Measurements from ENCODE around the gene TRIM72. TPM values are rescaled to one million over a fixed set of nuclear protein-coding genes. Genes with fewer than 3 reads are reported as not detected.

The TRIM72 gene
- total RNA-seq, 1 experiment from 2014 or later: 1.2 TPM

DNA sequence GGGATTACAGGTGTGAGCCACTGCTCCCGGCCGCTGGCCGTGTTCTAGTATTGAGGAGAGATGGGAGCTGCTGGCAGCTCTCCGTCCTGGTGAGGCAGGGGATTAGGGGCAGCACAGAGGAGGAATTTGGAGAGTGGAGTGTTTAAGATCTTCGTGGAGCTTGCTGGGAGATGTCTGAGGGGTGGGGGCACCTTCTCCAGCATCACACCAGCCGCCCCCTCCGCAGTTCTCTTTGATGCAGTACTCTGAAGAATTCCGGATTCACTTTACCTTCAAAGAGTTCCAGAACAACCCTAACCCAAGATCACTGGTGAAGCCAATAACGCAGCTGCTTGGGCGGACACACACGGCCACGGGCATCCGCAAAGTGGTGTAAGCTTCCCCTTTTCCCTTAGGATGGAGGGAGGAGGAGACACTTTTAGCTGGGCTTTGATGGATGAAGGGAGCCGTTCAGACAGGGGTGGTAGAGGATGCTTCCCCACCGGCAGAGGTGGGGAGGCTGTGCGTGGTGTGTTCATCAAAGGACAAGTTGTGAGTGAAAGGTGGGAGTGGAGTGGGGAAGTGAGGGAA lies 57.8 kb downstream of the TRIM72 start:
- no peak overlapping the region for H3K4me2 ChIP-seq (ENCODE audit: insufficient read depth, insufficient read length, low read length)
- no peak overlapping the region for H3T11ph ChIP-seq (ENCODE audit: low read length)
- no peak overlapping the region for H2AFZ ChIP-seq (ENCODE audit: low read length)
- no peak overlapping the region for H2AK5ac ChIP-seq (ENCODE audit: insufficient read length, low read length)
- H3K14ac ChIP-seq (ENCODE audit: insufficient read depth, low read length): no peak overlapping the region
- no peaks in the 10 kb centered on the region for H4K20me1 ChIP-seq (ENCODE audit: control insufficient read depth, insufficient read depth, insufficient read length)
- no peaks in the 10 kb centered on the region for H3K79me2 ChIP-seq (ENCODE audit: insufficient read depth, low read length)
- H3K4me1 Mint-ChIP-seq: peaks cover 22 to 23% of the 10 kb centered on the region in 2 experiments
- no CpG with 5 or more reads among the region's 16 CpGs for WGBS (ENCODE audit: extremely low coverage, insufficient read length, low lambda C conversion rate)
- no peak overlapping the region for H2BK120ac ChIP-seq (ENCODE audit: low read depth, low read length, poor library complexity, severe bottlenecking)
- no peak overlapping the region for H3K27ac ChIP-seq (ENCODE audit: insufficient read length, low read depth, low read length)
- peaks cover 1% of the 10 kb centered on the region; the same call in 1 of the 2 replicates for H3K4me1 ChIP-seq (ENCODE audit: insufficient read depth, low read length)
- H3K27ac Mint-ChIP-seq: no peak overlapping the region; a peak in 2 of 7 replicates
- H3K27me3 Mint-ChIP-seq (ENCODE audit: low read depth): peaks cover 4% of the 10 kb centered on the region
- no peak overlapping the region for H3K4me3 Mint-ChIP-seq
- H3K9ac ChIP-seq (ENCODE audit: extremely low read depth, insufficient read length, low read length): no peak overlapping the region
- no peak overlapping the region for H3K18ac ChIP-seq (ENCODE audit: insufficient read length, low read depth, low read length)
- no peak overlapping the region for H3K4ac ChIP-seq (ENCODE audit: low read depth, low read length)
- no peaks in the 10 kb centered on the region for H3K36me3 Mint-ChIP-seq (ENCODE audit: insufficient read depth in 1 of 3, low read depth in 3 of 3)
- H2BK5ac ChIP-seq (ENCODE audit: insufficient read length, low read length): no peak overlapping the region
- no peak overlapping the region for H2BK20ac ChIP-seq (ENCODE audit: low read depth, low read length, poor library complexity, severe bottlenecking)
- no peak overlapping the region for H4K8ac ChIP-seq (replicated peaks; ENCODE audit: insufficient read length, low read depth, low read length)
- no peaks in the 10 kb centered on the region for H3K9me3 ChIP-seq (ENCODE audit: control insufficient read depth, low read depth, low read length)
- TF ChIP-seq, protein P1, sequence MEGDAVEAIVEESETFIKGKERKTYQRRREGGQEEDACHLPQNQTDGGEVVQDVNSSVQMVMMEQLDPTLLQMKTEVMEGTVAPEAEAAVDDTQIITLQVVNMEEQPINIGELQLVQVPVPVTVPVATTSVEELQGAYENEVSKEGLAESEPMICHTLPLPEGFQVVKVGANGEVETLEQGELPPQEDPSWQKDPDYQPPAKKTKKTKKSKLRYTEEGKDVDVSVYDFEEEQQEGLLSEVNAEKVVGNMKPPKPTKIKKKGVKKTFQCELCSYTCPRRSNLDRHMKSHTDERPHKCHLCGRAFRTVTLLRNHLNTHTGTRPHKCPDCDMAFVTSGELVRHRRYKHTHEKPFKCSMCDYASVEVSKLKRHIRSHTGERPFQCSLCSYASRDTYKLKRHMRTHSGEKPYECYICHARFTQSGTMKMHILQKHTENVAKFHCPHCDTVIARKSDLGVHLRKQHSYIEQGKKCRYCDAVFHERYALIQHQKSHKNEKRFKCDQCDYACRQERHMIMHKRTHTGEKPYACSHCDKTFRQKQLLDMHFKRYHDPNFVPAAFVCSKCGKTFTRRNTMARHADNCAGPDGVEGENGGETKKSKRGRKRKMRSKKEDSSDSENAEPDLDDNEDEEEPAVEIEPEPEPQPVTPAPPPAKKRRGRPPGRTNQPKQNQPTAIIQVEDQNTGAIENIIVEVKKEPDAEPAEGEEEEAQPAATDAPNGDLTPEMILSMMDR (conservative IDR thresholded peaks at IDR 0.05): no peak
- H4K91ac ChIP-seq (ENCODE audit: insufficient read length, low read depth, low read length): no peak overlapping the region
- no peak overlapping the region for H3K23ac ChIP-seq (ENCODE audit: insufficient read length, low read depth, low read length)
- H2BK12ac ChIP-seq (ENCODE audit: insufficient read length, low read depth, low read length): no peak overlapping the region
- H3K23me2 ChIP-seq (ENCODE audit: insufficient read length, low read depth, low read length, poor library complexity, severe bottlenecking): no peaks in the 10 kb centered on the region
- no peak overlapping the region for H3K56ac ChIP-seq (ENCODE audit: insufficient read length, low read depth, low read length)
- H4K5ac ChIP-seq (ENCODE audit: insufficient read length, low read depth, low read length): no peak overlapping the region
- no peaks in the 10 kb centered on the region for H3K27me3 ChIP-seq (ENCODE audit: insufficient read depth, low read length)
- no peak overlapping the region for H2BK15ac ChIP-seq (ENCODE audit: low read depth, low read length)
- H3K9me3 Mint-ChIP-seq: no peaks in the 10 kb centered on the region
- no peak for DNase-seq
- H3K79me1 ChIP-seq (ENCODE audit: insufficient read depth, low read depth, low read length, poor library complexity, severe bottlenecking): no peaks in the 10 kb centered on the region
